Measurements from ENCODE around the gene UBE2H. TPM values are rescaled to one million over a fixed set of nuclear protein-coding genes. Genes with fewer than 3 reads are reported as not detected.
A peak's percentile ranks its signal among the peaks of the same experiment; 100 is the strongest.
"Not testable (repeated sequence)": the region's sequence is repeated elsewhere in the genome, so short reads cannot be mapped to it uniquely, and the experiment has no call there.

The UBE2H gene
- total RNA-seq, 2 experiments from 2014 or later, result 52.1 to 52.5 TPM

GRCh38 chr7:129825209-129825970, 127.4 kb downstream of the UBE2H start:
- no peak overlapping the region for H3K27ac ChIP-seq (ENCODE audit: low read depth in 1 of 2, low read length in 2 of 2)
- peak overlapping the region; percentile 39 for H3K27ac Mint-ChIP-seq
- H3K9me3 Mint-ChIP-seq, result no peaks in the 10 kb centered on the region
- H3K4me1 Mint-ChIP-seq (ENCODE audit: low read depth), result peaks cover 22% of the 10 kb centered on the region
- H3K4me3 ChIP-seq (ENCODE audit: low read length), result peak overlapping the region; percentile 71
- DNase-seq (peak; percentile 74 to 93 (median 88)), ATAC-seq (ENCODE audit: poor library complexity) (peak; percentile 79)
- H3K36me3 ChIP-seq (ENCODE audit: insufficient read depth, low read length), result no peaks in the 10 kb centered on the region
- peak overlapping the region; percentile 91 for H3K4me3 Mint-ChIP-seq
- TF ChIP-seq, protein P1, sequence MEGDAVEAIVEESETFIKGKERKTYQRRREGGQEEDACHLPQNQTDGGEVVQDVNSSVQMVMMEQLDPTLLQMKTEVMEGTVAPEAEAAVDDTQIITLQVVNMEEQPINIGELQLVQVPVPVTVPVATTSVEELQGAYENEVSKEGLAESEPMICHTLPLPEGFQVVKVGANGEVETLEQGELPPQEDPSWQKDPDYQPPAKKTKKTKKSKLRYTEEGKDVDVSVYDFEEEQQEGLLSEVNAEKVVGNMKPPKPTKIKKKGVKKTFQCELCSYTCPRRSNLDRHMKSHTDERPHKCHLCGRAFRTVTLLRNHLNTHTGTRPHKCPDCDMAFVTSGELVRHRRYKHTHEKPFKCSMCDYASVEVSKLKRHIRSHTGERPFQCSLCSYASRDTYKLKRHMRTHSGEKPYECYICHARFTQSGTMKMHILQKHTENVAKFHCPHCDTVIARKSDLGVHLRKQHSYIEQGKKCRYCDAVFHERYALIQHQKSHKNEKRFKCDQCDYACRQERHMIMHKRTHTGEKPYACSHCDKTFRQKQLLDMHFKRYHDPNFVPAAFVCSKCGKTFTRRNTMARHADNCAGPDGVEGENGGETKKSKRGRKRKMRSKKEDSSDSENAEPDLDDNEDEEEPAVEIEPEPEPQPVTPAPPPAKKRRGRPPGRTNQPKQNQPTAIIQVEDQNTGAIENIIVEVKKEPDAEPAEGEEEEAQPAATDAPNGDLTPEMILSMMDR (IDR thresholded peaks at IDR 0.05), result peak; percentile 87
- H3K27me3 Mint-ChIP-seq, result no peaks in the 10 kb centered on the region
- intact Hi-C loops (cut with DNase I, micrococcal nuclease), result loop anchor here (1.0 to 10.0 kb wide), 11 partner anchors 123 to 608 kb away; partner anchors contain the start of genes NRF1 (in 1 of the 2) and SMKR1 (in 1 of the 2)
- H3K36me3 Mint-ChIP-seq (ENCODE audit: low read depth), result no peaks in the 10 kb centered on the region
- peaks cover 26% of the 10 kb centered on the region for H3K4me1 ChIP-seq (ENCODE audit: insufficient read depth, low read length)
- ChIA-PET POLR2A (interaction anchor here (1.1 kb wide), 1 partner anchor 126 kb away, joined by 4 read pairs; no protein-coding TSS in a partner anchor), CTCF (interaction anchor here (0.5 to 1.3 kb wide), 8 partner anchors 12 to 213 kb away, joined by 3 to 6 read pairs (median 3); no protein-coding TSS in a partner anchor)
- H3K27me3 ChIP-seq (ENCODE audit: control insufficient read depth in 1 of 2, insufficient read depth in 2 of 2, low read length in 2 of 2), result no peaks in the 10 kb centered on the region
- H3K9me3 ChIP-seq (ENCODE audit: control insufficient read depth in 1 of 2, insufficient read depth in 1 of 2, low read length in 2 of 2), result no peaks in the 10 kb centered on the region

GRCh38 chr7:129824291-129825208, 128.2 kb downstream of the UBE2H start:
- DNase-seq (peak in 6 of 14 experiments; percentile 3 to 56 (median 26)), ATAC-seq (ENCODE audit: poor library complexity) (peak; percentile 19)
- Mint-ChIP-seq H3K27ac (peak overlapping the region; percentile 39), H3K27me3 (no peaks in the 10 kb centered on the region), H3K4me1 (ENCODE audit: low read depth) (peaks cover 14% of the 10 kb centered on the region), H3K4me3 (peak overlapping the region; percentile 91), H3K36me3 (ENCODE audit: low read depth) (no peaks in the 10 kb centered on the region), H3K9me3 (no peaks in the 10 kb centered on the region)
- ChIA-PET POLR2A (interaction anchor here (1.1 kb wide), 1 partner anchor 127 kb away, joined by 4 read pairs; no protein-coding TSS in a partner anchor), CTCF (interaction anchor here (0.7 to 1.3 kb wide), 7 partner anchors 16 to 212 kb away, joined by 3 read pairs; no protein-coding TSS in a partner anchor)
- H3K27ac ChIP-seq (ENCODE audit: low read depth in 1 of 2, low read length in 2 of 2), result no peak overlapping the region
- peaks cover 18% of the 10 kb centered on the region for H3K4me1 ChIP-seq (ENCODE audit: insufficient read depth, low read length)
- intact Hi-C loops (cut with DNase I, micrococcal nuclease), result loop anchor here (1.0 to 10.0 kb wide), 11 partner anchors 124 to 607 kb away; partner anchors contain the start of genes NRF1 (in 1 of the 2) and SMKR1 (in 1 of the 2)
- no peaks in the 10 kb centered on the region for H3K36me3 ChIP-seq (ENCODE audit: insufficient read depth, low read length)
- no peaks in the 10 kb centered on the region for H3K9me3 ChIP-seq (ENCODE audit: control insufficient read depth in 1 of 2, insufficient read depth in 1 of 2, low read length in 2 of 2)
- TF ChIP-seq, protein P1 (IDR thresholded peaks at IDR 0.05), result peak; percentile 19
- no peaks in the 10 kb centered on the region for H3K27me3 ChIP-seq (ENCODE audit: control insufficient read depth in 1 of 2, insufficient read depth in 2 of 2, low read length in 2 of 2)
- peak overlapping the region; percentile 71 for H3K4me3 ChIP-seq (ENCODE audit: low read length)

GRCh38 chr7:129823143-129823542, 129.6 kb downstream of the UBE2H start:
- ATAC-seq (ENCODE audit: poor library complexity); H3K27me3 ChIP-seq (ENCODE audit: control insufficient read depth in 1 of 2, insufficient read depth in 2 of 2, low read length in 2 of 2); H3K4me3 Mint-ChIP-seq; H3K9me3 Mint-ChIP-seq; H3K27ac Mint-ChIP-seq; H3K27me3 Mint-ChIP-seq; H3K27ac ChIP-seq (ENCODE audit: low read depth in 1 of 2, low read length in 2 of 2); DNase-seq; H3K9me3 ChIP-seq (ENCODE audit: control insufficient read depth in 1 of 2, insufficient read depth in 1 of 2, low read length in 2 of 2); H3K36me3 ChIP-seq (ENCODE audit: insufficient read depth, low read length); H3K36me3 Mint-ChIP-seq (ENCODE audit: low read depth); POLR2A ChIA-PET; H3K4me3 ChIP-seq (ENCODE audit: low read length): not testable (repeated sequence)
- CTCF ChIA-PET, result interaction anchor here (0.6 kb wide), 1 partner anchor 17 kb away, joined by 4 read pairs; no protein-coding TSS in a partner anchor
- peaks cover 10% of the 10 kb centered on the region for H3K4me1 Mint-ChIP-seq (ENCODE audit: low read depth)
- H3K4me1 ChIP-seq (ENCODE audit: insufficient read depth, low read length), result peaks cover 16% of the 10 kb centered on the region
- intact Hi-C loops (cut with DNase I, micrococcal nuclease), result loop anchor here in 1 of 2 experiments (10.0 kb wide), 1 partner anchor 158 kb away; no protein-coding TSS in a partner anchor

Data from CD4-positive, alpha-beta T cell (primary cell).